Osteocyte (in vitro differentiated cells): ENCODE measurements around the gene TPST2. TPM values are rescaled to one million over a fixed set of nuclear protein-coding genes. Genes with fewer than 3 reads are reported as not detected.
A peak's percentile ranks its signal among the peaks of the same experiment; 100 is the strongest.

Experiments used
- DNase-seq: peaks from one replicate; pipeline ENCODE4 v3.0.0; 2021; ENCODE audit warnings: mixed read lengths; ENCODE audit not compliant: unreplicated experiment; ENCODE audit errors: extremely low spot score
- H3K27ac Mint-ChIP-seq: one replicate; pipeline ENCODE4 v1.8.0; 2021; ENCODE audit warnings: mild to moderate bottlenecking, mixed read lengths; ENCODE audit not compliant: unreplicated experiment
- H3K27me3 Mint-ChIP-seq: one replicate; pipeline ENCODE4 v1.8.0; 2021; ENCODE audit warnings: mixed read lengths; ENCODE audit not compliant: unreplicated experiment
- H3K36me3 Mint-ChIP-seq: one replicate; pipeline ENCODE4 v1.8.0; 2021; ENCODE audit warnings: mixed read lengths; ENCODE audit not compliant: unreplicated experiment
- H3K4me1 Mint-ChIP-seq: one replicate; pipeline ENCODE4 v1.8.0; 2021; ENCODE audit warnings: mixed read lengths; ENCODE audit not compliant: unreplicated experiment
- H3K4me3 Mint-ChIP-seq: one replicate; pipeline ENCODE4 v1.8.0; 2021; ENCODE audit warnings: mild to moderate bottlenecking, moderate library complexity, mixed read lengths; ENCODE audit not compliant: unreplicated experiment
- H3K9me3 Mint-ChIP-seq: one replicate; pipeline ENCODE4 v1.8.0; 2021; ENCODE audit warnings: mixed read lengths; ENCODE audit not compliant: unreplicated experiment
- total RNA-seq: library from RNA; stranded (reverse); gene quantifications from 2 replicates; pipeline ENCODE4 v1.2.1, GENCODE V29; 2021
- TF ChIP-seq, protein P1 (sequence below): fragments of 200-600 bp; sonication (generic); IDR thresholded peaks from 2 replicates; pipeline ENCODE4 v1.5.0; 2021; ENCODE audit warnings: antibody characterized with exemption, mild to moderate bottlenecking, moderate library complexity

Gene TPST2
- total RNA-seq, 1 donor from 2014 or later, result 16.3 TPM

- Mint-ChIP-seq H3K4me3 (peak overlapping the region; percentile 78), H3K27me3 (peaks cover 13% of the 10 kb centered on the region), H3K27ac (no peak overlapping the region), H3K4me1 (peaks cover 42% of the 10 kb centered on the region), H3K36me3 (no peaks in the 10 kb centered on the region), H3K9me3 (no peaks in the 10 kb centered on the region)
- DNase-seq, result no peak
- TF ChIP-seq, protein P1, sequence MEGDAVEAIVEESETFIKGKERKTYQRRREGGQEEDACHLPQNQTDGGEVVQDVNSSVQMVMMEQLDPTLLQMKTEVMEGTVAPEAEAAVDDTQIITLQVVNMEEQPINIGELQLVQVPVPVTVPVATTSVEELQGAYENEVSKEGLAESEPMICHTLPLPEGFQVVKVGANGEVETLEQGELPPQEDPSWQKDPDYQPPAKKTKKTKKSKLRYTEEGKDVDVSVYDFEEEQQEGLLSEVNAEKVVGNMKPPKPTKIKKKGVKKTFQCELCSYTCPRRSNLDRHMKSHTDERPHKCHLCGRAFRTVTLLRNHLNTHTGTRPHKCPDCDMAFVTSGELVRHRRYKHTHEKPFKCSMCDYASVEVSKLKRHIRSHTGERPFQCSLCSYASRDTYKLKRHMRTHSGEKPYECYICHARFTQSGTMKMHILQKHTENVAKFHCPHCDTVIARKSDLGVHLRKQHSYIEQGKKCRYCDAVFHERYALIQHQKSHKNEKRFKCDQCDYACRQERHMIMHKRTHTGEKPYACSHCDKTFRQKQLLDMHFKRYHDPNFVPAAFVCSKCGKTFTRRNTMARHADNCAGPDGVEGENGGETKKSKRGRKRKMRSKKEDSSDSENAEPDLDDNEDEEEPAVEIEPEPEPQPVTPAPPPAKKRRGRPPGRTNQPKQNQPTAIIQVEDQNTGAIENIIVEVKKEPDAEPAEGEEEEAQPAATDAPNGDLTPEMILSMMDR, result no peak
Measured at GRCh38 chr22:26587991-26588613, 1.8 kb downstream of the TPST2 start.

GRCh38 chr22:26586556-26587325 is 3.2 kb downstream of the TPST2 start:
- peaks cover 42% of the 10 kb centered on the region for H3K4me1 Mint-ChIP-seq
- no peak for DNase-seq
- H3K4me3 Mint-ChIP-seq, result no peak overlapping the region
- no peaks in the 10 kb centered on the region for H3K9me3 Mint-ChIP-seq
- no peak overlapping the region for H3K27ac Mint-ChIP-seq
- no peaks in the 10 kb centered on the region for H3K36me3 Mint-ChIP-seq
- no peaks in the 10 kb centered on the region for H3K27me3 Mint-ChIP-seq
- TF ChIP-seq, protein P1, result no peak

GRCh38 chr22:26585104-26585790 is 4.7 kb downstream of the TPST2 start:
- Mint-ChIP-seq H3K4me3 (peak overlapping the region; percentile 23), H3K27ac (peak overlapping the region; percentile 65), H3K9me3 (no peaks in the 10 kb centered on the region), H3K36me3 (no peaks in the 10 kb centered on the region), H3K27me3 (no peaks in the 10 kb centered on the region), H3K4me1 (peaks cover 38% of the 10 kb centered on the region)
- TF ChIP-seq, protein P1, result peak; percentile 21
- no peak for DNase-seq

- no peak for DNase-seq
- Mint-ChIP-seq H3K9me3 (no peaks in the 10 kb centered on the region), H3K27me3 (no peaks in the 10 kb centered on the region), H3K36me3 (no peaks in the 10 kb centered on the region), H3K4me1 (peaks cover 35% of the 10 kb centered on the region), H3K4me3 (no peak overlapping the region), H3K27ac (no peak overlapping the region)
- TF ChIP-seq, protein P1, result no peak
Measured at GRCh38 chr22:26584010-26584409, 5.9 kb downstream of the TPST2 start.
